ENCODE measurements around the gene KCNT2. TPM values are rescaled to one million over a fixed set of nuclear protein-coding genes. Genes with fewer than 3 reads are reported as not detected.

Gene KCNT2
- total and polyA plus RNA-seq, 2 of the 8 experiments (the other 6 are each of a cell fraction or from before 2014, with no cell fraction given) = 2.3 to 10.2 TPM

- TF ChIP-seq BCL11A (IDR thresholded peaks at IDR 0.05; ENCODE audit: low read depth in 2 of 2, low read length in 2 of 2) = no peak
- TF ChIP-seq RBBP5 (IDR thresholded peaks at IDR 0.05; ENCODE audit: borderline replicate concordance, low read depth, low read length) = no peak
Measured at GRCh38 chr1:196323869-196324268, 284.4 kb downstream of the KCNT2 start (continued).

Measured in H1 (cell line).